ENCODE measurements around the gene ATP6V1D.

DNA sequence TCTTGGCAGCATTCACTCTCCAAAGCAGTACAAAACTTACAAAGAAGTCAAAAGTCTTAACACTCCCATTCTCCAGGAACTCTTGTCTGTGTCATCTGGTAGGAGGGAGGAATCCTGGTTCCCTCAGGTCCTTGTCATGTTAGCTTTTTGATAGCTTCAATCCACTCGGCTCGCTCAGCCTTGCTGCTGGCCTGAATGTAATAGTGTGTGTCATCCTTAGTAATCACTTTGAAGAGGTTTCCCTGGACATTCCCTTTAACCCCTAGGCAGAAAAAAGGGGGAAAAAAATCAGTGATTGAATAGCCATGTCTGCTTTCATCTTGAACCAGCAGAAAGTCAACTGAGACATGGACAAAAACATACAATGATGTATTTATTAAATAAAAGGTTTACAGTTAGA, 27.6 kb upstream of the ATP6V1D start:
- TF ChIP-seq, protein P1, sequence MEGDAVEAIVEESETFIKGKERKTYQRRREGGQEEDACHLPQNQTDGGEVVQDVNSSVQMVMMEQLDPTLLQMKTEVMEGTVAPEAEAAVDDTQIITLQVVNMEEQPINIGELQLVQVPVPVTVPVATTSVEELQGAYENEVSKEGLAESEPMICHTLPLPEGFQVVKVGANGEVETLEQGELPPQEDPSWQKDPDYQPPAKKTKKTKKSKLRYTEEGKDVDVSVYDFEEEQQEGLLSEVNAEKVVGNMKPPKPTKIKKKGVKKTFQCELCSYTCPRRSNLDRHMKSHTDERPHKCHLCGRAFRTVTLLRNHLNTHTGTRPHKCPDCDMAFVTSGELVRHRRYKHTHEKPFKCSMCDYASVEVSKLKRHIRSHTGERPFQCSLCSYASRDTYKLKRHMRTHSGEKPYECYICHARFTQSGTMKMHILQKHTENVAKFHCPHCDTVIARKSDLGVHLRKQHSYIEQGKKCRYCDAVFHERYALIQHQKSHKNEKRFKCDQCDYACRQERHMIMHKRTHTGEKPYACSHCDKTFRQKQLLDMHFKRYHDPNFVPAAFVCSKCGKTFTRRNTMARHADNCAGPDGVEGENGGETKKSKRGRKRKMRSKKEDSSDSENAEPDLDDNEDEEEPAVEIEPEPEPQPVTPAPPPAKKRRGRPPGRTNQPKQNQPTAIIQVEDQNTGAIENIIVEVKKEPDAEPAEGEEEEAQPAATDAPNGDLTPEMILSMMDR (IDR thresholded peaks at IDR 0.05), result no peak
- TF ChIP-seq POLR2A (IDR thresholded peaks at IDR 0.05) (no peak), POLR2AphosphoS5 (IDR thresholded peaks at IDR 0.05) (no peak)
